CD4-positive, alpha-beta T cell treated with Interleukin-17A for 1 hour (primary cell): Measurements from ENCODE around the gene NVL.
A peak's percentile ranks its signal among the peaks of the same experiment; 100 is the strongest.
"Not testable (repeated sequence)": the region's sequence is repeated elsewhere in the genome, so short reads cannot be mapped to it uniquely, and the experiment has no call there.

ENCODE experiments used
- DNase-seq: peaks from one replicate; pipeline ENCODE4 v3.0.0-alpha.2; 2020

Gene NVL

GRCh38 chr1:224226849-224227502, 103.0 kb downstream of the NVL start:
- DNase-seq: no peak

GRCh38 chr1:224223819-224224714, 105.9 kb downstream of the NVL start:
- DNase-seq: no peak

- no peak for DNase-seq
Observed at GRCh38 chr1:224219612-224220059, 110.3 kb downstream of the NVL start.

GRCh38 chr1:224219011-224219611, 110.9 kb downstream of the NVL start:
- DNase-seq: no peak

- DNase-seq: no peak
Observed at GRCh38 chr1:224217655-224218623, 112.0 kb downstream of the NVL start.

- DNase-seq: no peak
Observed at GRCh38 chr1:224216382-224216781, 113.6 kb downstream of the NVL start.

- no peak for DNase-seq
Observed at GRCh38 chr1:224213438-224214119, 116.4 kb downstream of the NVL start.

- no peak for DNase-seq
Observed at GRCh38 chr1:224212618-224213061, 117.3 kb downstream of the NVL start.

- no peak for DNase-seq
Observed at GRCh38 chr1:224211206-224211962, 118.6 kb downstream of the NVL start.

- not testable (repeated sequence) for DNase-seq
Observed at GRCh38 chr1:224205931-224206538, 123.9 kb downstream of the NVL start.

- DNase-seq: peak; percentile 20
Observed at GRCh38 chr1:224205438-224205840, 124.5 kb downstream of the NVL start.

GRCh38 chr1:224203243-224204016, 126.5 kb downstream of the NVL start:
- DNase-seq: no peak

- DNase-seq: no peak
Observed at GRCh38 chr1:224201853-224202252, 128.1 kb downstream of the NVL start.

GRCh38 chr1:224201383-224201782, 128.6 kb downstream of the NVL start:
- no peak for DNase-seq

GRCh38 chr1:224199679-224200078, 130.3 kb downstream of the NVL start:
- DNase-seq: no peak

GRCh38 chr1:224198572-224198971, 131.4 kb downstream of the NVL start:
- no peak for DNase-seq

- no peak for DNase-seq
Observed at GRCh38 chr1:224196813-224197600, 133.0 kb downstream of the NVL start.

- no peak for DNase-seq
Observed at GRCh38 chr1:224193319-224193966, 136.5 kb downstream of the NVL start.
